Measurements from ENCODE around the gene TARS2.

The TARS2 gene

GRCh38 chr1:150555198-150555970 is 68.2 kb downstream of the TARS2 start:
- DNase-seq (ENCODE audit: low read depth in 2 of 2, low spot score in 1 of 2) = no peak

GRCh38 chr1:150555971-150556865 is 69.0 kb downstream of the TARS2 start:
- no peak for DNase-seq (ENCODE audit: low read depth in 2 of 2, low spot score in 1 of 2)

- no peak for DNase-seq (ENCODE audit: low read depth in 2 of 2, low spot score in 1 of 2)
Measured at GRCh38 chr1:150557065-150557600, 69.9 kb downstream of the TARS2 start.

Measured in stimulated activated CD8-positive, alpha-beta memory T cell treated with anti-CD3 and anti-CD28 coated beads, Interleukin-4, amount 100 ng/mL, for 1 hour (primary cell).